HFF-Myc (cell line): ENCODE data around the gene MYOZ1.
A peak's percentile ranks its signal among the peaks of the same experiment; 100 is the strongest.
"Not testable (repeated sequence)": the region's sequence is repeated elsewhere in the genome, so short reads cannot be mapped to it uniquely, and the experiment has no call there.

Experiments used
- DNase-seq: peaks from one replicate; pipeline ENCODE4 v3.0.0-alpha.2; 2011; ENCODE audit warnings: low read depth; ENCODE audit errors: extremely low read depth
- H3K4me3 ChIP-seq: replicated peaks from 2 replicates; pipeline ENCODE4 v1.5.1; 2011; ENCODE audit warnings: low read depth, mild to moderate bottlenecking, control low read depth, low read length
- TF ChIP-seq, protein P1 (sequence below): IDR thresholded peaks from 2 replicates; pipeline ENCODE4 v1.5.1; 2012; ENCODE audit warnings: mild to moderate bottlenecking, low read depth, low read length, control low read depth; ENCODE audit errors: missing control alignments

The MYOZ1 gene

DNA sequence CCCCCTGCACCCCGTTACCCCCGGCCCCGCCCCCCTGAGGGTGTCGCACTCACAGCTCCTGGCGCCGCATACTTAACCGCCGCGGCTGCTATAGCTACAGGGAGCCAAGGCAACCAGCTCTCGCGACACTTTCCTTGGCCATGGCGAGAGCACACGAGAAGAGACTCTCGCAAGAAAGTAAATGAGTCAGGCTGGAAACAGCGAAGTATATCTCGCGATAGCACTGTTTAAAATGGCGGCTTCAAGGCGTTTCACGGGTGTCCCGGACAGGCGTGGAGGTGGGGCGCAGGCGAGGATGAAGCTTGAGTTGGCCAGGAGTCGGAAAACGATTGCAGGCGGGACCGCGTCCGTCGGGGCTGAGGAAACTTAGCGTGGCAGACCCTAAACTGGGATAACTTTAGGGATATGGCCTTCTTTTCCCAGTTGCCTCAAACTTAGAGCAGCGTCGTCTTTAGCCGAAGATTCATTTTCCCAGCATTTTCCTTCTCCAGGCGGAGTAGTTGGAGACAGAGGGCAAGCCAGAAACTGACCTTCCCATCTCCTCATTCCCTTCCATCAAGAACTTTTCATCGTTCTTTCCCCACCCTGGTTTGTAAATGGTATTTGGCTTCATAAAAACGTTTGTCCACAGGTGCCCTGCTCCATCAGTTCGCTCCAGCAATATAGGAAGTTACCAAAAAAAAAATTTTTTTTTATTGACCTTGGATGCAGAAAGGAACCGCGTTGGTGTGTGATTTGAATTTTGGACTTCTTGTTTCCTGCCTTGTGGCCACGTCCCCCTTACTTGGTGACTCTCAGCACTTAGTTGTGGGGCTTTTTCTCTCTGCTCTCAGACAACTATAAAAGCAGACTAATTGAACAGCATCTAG is 15.2 kb downstream of the MYOZ1 start:
- TF ChIP-seq, protein P1, sequence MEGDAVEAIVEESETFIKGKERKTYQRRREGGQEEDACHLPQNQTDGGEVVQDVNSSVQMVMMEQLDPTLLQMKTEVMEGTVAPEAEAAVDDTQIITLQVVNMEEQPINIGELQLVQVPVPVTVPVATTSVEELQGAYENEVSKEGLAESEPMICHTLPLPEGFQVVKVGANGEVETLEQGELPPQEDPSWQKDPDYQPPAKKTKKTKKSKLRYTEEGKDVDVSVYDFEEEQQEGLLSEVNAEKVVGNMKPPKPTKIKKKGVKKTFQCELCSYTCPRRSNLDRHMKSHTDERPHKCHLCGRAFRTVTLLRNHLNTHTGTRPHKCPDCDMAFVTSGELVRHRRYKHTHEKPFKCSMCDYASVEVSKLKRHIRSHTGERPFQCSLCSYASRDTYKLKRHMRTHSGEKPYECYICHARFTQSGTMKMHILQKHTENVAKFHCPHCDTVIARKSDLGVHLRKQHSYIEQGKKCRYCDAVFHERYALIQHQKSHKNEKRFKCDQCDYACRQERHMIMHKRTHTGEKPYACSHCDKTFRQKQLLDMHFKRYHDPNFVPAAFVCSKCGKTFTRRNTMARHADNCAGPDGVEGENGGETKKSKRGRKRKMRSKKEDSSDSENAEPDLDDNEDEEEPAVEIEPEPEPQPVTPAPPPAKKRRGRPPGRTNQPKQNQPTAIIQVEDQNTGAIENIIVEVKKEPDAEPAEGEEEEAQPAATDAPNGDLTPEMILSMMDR, result no peak
- peak overlapping the region; percentile 75 for H3K4me3 ChIP-seq
- peak; percentile 96 for DNase-seq

DNA sequence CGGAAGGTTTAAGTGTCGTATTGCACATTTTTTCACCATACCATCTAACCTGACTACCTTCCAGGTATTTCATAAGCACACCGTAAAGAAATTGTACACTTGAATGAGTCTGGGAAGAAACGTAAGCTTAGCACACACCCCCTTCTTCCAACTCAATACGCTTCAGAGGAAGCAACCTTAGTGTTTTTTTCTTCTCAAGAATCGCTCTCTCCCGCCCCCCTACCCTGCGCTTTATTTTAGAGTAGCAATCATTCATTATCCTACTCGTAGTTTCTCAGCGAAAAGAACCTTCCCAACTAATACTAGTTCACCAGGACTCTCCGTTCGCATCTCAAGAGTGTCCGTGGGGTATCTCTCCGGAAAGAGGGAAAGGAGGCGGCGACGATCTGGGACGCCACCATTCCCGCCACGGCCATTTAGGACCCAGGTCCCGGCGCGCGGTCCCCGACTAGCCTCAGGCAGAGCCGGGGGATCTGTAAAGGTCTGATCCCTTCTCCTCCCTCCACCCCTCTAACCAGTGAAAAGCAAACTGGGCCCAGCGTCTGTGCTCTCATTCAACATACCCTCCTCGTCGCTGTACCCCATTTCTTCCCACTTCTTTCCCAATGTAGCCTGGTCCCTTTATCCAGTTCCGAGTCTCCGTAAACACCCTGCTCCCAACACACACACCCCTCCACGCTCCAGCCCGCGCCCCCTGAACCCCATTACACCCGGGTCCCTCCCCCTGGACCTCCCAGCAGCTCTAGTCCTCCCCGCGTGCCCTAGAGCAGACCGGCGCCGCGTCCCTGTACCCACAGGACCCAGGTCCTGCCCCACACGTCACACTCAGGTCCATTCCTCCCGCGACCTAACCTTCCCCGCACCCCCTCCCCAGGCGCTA is 16.0 kb downstream of the MYOZ1 start:
- TF ChIP-seq, protein P1, result no peak
- DNase-seq, result no peak
- peak overlapping the region; percentile 75 for H3K4me3 ChIP-seq

DNA sequence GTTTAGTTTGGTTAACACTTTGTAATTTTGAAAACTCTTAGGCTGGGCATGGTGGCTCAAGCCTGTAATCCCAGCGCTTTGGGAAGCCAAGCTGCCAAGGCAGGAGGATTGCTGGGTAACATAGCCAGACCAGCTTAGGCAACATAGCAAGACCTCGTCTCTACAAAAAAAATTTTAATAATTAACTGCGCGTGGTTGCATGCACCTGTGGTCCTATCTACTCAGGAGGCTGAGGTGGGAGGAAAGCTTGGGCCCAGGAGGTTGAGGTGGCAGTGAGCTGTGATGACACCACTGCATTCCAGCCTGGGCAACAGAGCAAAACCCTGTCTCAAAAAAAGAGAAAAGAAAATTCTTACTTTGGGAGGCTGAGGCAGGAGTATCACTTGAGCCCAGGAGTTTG is 18.2 kb downstream of the MYOZ1 start:
- H3K4me3 ChIP-seq, result no peak overlapping the region
- TF ChIP-seq, protein P1, result no peak
- DNase-seq, result no peak

DNA sequence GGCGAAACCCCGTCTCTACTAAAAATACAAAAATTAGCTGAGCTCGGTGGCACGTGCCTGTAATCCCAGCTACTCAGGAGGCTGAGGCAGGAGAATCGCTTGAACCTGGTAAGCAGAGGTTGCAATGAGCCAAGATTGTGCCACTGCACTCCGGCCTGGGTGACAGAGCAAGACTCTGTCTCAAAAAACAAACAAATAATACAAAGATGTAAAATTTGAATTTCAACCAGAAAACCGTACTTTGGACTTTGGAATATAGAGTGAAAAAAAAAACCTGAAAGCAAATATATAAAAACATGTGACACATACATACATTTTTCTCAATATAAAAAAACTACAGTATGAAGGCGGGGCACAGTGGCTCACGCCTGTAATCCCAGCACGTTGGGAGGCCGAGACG is 20.3 kb downstream of the MYOZ1 start:
- DNase-seq, H3K4me3 ChIP-seq: not testable (repeated sequence)

GRCh38 chr10:73617143-73617542 is 24.1 kb downstream of the MYOZ1 start:
- not testable (repeated sequence) for H3K4me3 ChIP-seq, DNase-seq

DNA sequence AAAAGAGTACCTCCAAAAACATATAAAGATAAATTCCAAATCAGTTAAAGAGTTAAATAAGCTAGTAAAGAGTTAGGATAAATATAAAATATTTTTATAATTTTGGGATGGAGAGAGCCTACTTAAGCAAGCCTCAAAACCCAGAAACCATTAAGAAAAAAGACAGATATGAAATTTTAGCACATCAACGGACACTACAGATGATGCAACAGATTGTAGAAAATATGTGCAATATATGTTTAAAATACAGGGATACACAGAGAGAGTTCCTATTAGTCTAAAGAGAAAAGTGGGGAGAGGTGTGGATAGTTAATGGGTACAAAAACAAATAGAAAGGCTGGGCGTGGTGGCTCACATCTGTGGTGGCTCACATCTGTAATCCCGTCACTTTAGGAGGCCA is 26.6 kb downstream of the MYOZ1 start:
- no peak for DNase-seq
- H3K4me3 ChIP-seq, result no peak overlapping the region
- TF ChIP-seq, protein P1, result no peak

- no peak overlapping the region for H3K4me3 ChIP-seq
- TF ChIP-seq, protein P1, result no peak
- no peak for DNase-seq
Measured at GRCh38 chr10:73609116-73609515, 32.2 kb downstream of the MYOZ1 start.
